PC-9 (cell line): ENCODE results near the gene MAT2A. TPM values are rescaled to one million over a fixed set of nuclear protein-coding genes. Genes with fewer than 3 reads are reported as not detected.

Source experiments
- BruUV-seq: library from RNA; stranded (reverse); fragments of 400-500 nt; replicated peaks from 2 replicates; lab custom pipeline; 2021; lab: Mats Ljungman, UMichigan
- CTCF ChIA-PET: fragments of 300-600 bp; sonication (Branson Sonifier 250); formaldehyde crosslinking; loops from one replicate; lab custom pipeline; 2022; ENCODE audit warnings: antibody characterized with exemption; lab: Charles Lee
- POLR2A ChIA-PET: fragments of 300-600 bp; sonication (Branson Sonifier 250); formaldehyde crosslinking; loops from one replicate; lab custom pipeline; 2022; ENCODE audit warnings: antibody characterized with exemption; ENCODE audit not compliant: unreplicated experiment; lab: Charles Lee
- DNase-seq, 2 experiments: peaks; one replicate each; pipeline versions ENCODE4 v3.0.0 to v3.0.0-alpha.2; 2015 to 2022; ENCODE audit warnings: mixed read lengths in 1 of 2
- H2AFZ ChIP-seq: fragments of 200-600 bp; sonication (generic); 2 replicates; pipeline ENCODE4 v1.8.1; 2017; ENCODE audit warnings: antibody characterized with exemption
- H3F3A ChIP-seq: fragments of 200-600 bp; sonication (generic); 2 replicates; pipeline ENCODE4 v1.8.1; 2017; ENCODE audit warnings: antibody characterized with exemption, mild to moderate bottlenecking, low read depth; ENCODE audit not compliant: insufficient read depth
- H3K27ac ChIP-seq: fragments of 200-600 bp; sonication (generic); 2 replicates; pipeline ENCODE4 v1.6.1; 2016; ENCODE audit warnings: mixed run types
- H3K27me3 ChIP-seq: fragments of 200-600 bp; sonication (generic); 2 replicates; pipeline ENCODE4 v1.6.1; 2016; ENCODE audit warnings: low read depth, mixed run types; ENCODE audit not compliant: insufficient read depth
- H3K36me3 ChIP-seq: fragments of 200-600 bp; sonication (generic); 2 replicates; pipeline ENCODE4 v1.6.1; 2016; ENCODE audit warnings: low read depth, mixed run types
- H3K4me1 ChIP-seq: fragments of 200-600 bp; sonication (generic); replicated peaks from 2 replicates; pipeline ENCODE4 v1.6.1; 2016; ENCODE audit warnings: mixed run types; ENCODE audit not compliant: insufficient read depth
- H3K4me2 ChIP-seq: fragments of 200-600 bp; sonication (generic); 2 replicates; pipeline ENCODE4 v1.6.1; 2017; ENCODE audit warnings: mixed run types
- H3K4me3 ChIP-seq: fragments of 200-600 bp; sonication (generic); 2 replicates; pipeline ENCODE4 v1.6.1; 2016; ENCODE audit warnings: mixed run types
- H3K79me2 ChIP-seq: fragments of 200-600 bp; sonication (generic); 2 replicates; pipeline ENCODE4 v1.6.1; 2017; ENCODE audit warnings: low read depth, mixed run types
- H3K9me2 ChIP-seq: fragments of 200-600 bp; sonication (generic); 2 replicates; pipeline ENCODE4 v1.8.1; 2017; ENCODE audit warnings: mild to moderate bottlenecking; ENCODE audit not compliant: insufficient read depth
- H3K9me3 ChIP-seq: fragments of 200-600 bp; sonication (generic); 2 replicates; pipeline ENCODE4 v1.8.1; 2016; ENCODE audit warnings: low read depth; ENCODE audit not compliant: insufficient read depth
- H4K20me1 ChIP-seq: fragments of 200-600 bp; sonication (generic); 2 replicates; pipeline ENCODE4 v1.8.1; 2017; ENCODE audit not compliant: insufficient read depth
- CTCF ChIP-seq: fragments of 200-600 bp; sonication (generic); conservative IDR thresholded peaks from 2 replicates; pipeline ENCODE4 v1.6.1; 2017; ENCODE audit warnings: mixed run types, antibody characterized with exemption, mild to moderate bottlenecking, moderate library complexity
- EZH2 ChIP-seq: fragments of 200-600 bp; sonication (generic); IDR thresholded peaks from 2 replicates; pipeline ENCODE4 v1.8.0; 2017; ENCODE audit warnings: antibody characterized with exemption, low read depth
- intact Hi-C: fragments of 100-400 bp; cut with micrococcal nuclease; formaldehyde crosslinking; loops from one replicate; pipeline ENCODE4 v1.10.0; 2022; ENCODE audit not compliant: unreplicated experiment
- total RNA-seq: library from RNA; stranded (reverse); gene quantifications from 2 replicates; pipeline ENCODE4 v1.2.3, GENCODE V29; 2021

Gene MAT2A
- total RNA-seq, 1 experiment from 2014 or later: 206 TPM

GRCh38 chr2:85577386-85578242, 38.6 kb downstream of the MAT2A start, which contains the start of gene VAMP8:
TSS of gene VAMP8 (plus strand) at chr2:85577586. CDS start at chr2:85577647, 61 bp downstream.
- H3K9me2 ChIP-seq: no peaks in the 10 kb centered on the region
- H3K4me3 ChIP-seq: peak within 1 kb of the TSS; percentile 60
- H3K27me3 ChIP-seq: no peaks in the 10 kb centered on the region
- TSS peak; percentile 45 for BruUV-seq
- peak within 1 kb of the TSS; percentile 94 for H3K4me2 ChIP-seq
- TF ChIP-seq EZH2 (no peak), CTCF (no peak)
- H3K79me2 ChIP-seq: peaks cover 26% of the 10 kb centered on the region
- H3K27ac ChIP-seq: peak within 1 kb of the TSS; percentile 64
- CTCF ChIA-PET: no interaction called here
- peak within 1 kb of the TSS; percentile 83 for H2AFZ ChIP-seq
- POLR2A ChIA-PET: interaction anchor here (0.5 to 1.2 kb wide), 10 partner anchors 11 to 165 kb away, joined by 3 to 23 read pairs (median 6); partner anchors contain the start of genes C2orf68 and MAT2A
- H3F3A ChIP-seq: peaks cover 19% of the 10 kb centered on the region
- H4K20me1 ChIP-seq: no peaks in the 10 kb centered on the region
- H3K36me3 ChIP-seq: no peaks in the 10 kb centered on the region
- peaks cover 22% of the 10 kb centered on the region for H3K4me1 ChIP-seq
- H3K9me3 ChIP-seq: no peaks in the 10 kb centered on the region
- intact Hi-C loops: loop anchor here (2.0 kb wide), 1 partner anchor 25 kb away; the partner anchor contains the start of gene TMEM150A
- peak; percentile 79 to 83 for DNase-seq

GRCh38 chr2:85578243-85579180, 39.5 kb downstream of the MAT2A start:
- DNase-seq: peak; percentile 31 to 43
- Histone ChIP-seq H3K9me2 (no peaks in the 10 kb centered on the region), H3K27ac (peak overlapping the region; percentile 64), H3K4me2 (peak overlapping the region; percentile 94), H2AFZ (peak overlapping the region; percentile 83), H3K27me3 (no peaks in the 10 kb centered on the region), H3K79me2 (peaks cover 26% of the 10 kb centered on the region), H3K4me3 (peak overlapping the region; percentile 60), H3F3A (peaks cover 19% of the 10 kb centered on the region), H4K20me1 (no peaks in the 10 kb centered on the region), H3K9me3 (no peaks in the 10 kb centered on the region), H3K36me3 (0 out of 2 replicates have a peak, but pooled peaks cover 7% of the 10 kb centered on the region), H3K4me1 (peaks cover 22% of the 10 kb centered on the region)
- CTCF ChIA-PET: no interaction called here
- no TSS peak for BruUV-seq
- POLR2A ChIA-PET: interaction anchor here (0.5 to 0.8 kb wide), 2 partner anchors 10 to 33 kb away, joined by 3 to 4 read pairs; no protein-coding TSS in a partner anchor
- no peak for TF ChIP-seq EZH2
- no peak for TF ChIP-seq CTCF
- intact Hi-C loops: no loop called here
